GM12872 (cell line): ENCODE results near the gene ROMO1.

ENCODE experiments used
- CTCF ChIP-seq: IDR thresholded peaks from 3 replicates; pipeline ENCODE4 v1.5.1; 2011; ENCODE audit warnings: low read depth, mild to moderate bottlenecking, low read length, moderate library complexity; ENCODE audit not compliant: insufficient read depth

Gene ROMO1

GRCh38 chr20:35686872-35687271 is 12.3 kb upstream of the ROMO1 start:
- TF ChIP-seq CTCF: peak; percentile 24; the same call in 1 of the 3 replicates

- no peak for TF ChIP-seq CTCF
These were observed 8.9 kb upstream of the ROMO1 start for GRCh38 chr20:35690265-35690664.

- no peak for TF ChIP-seq CTCF
These were observed 3.9 kb upstream of the ROMO1 start for GRCh38 chr20:35695245-35695749.

- no peak for TF ChIP-seq CTCF
These were observed 3.2 kb upstream of the ROMO1 start for GRCh38 chr20:35695978-35696377.

- TF ChIP-seq CTCF: no peak
These were observed 1.4 kb upstream of the ROMO1 start for GRCh38 chr20:35697696-35698297.

GRCh38 chr20:35698298-35699126 is 693 bp upstream of the ROMO1 start:
- no peak for TF ChIP-seq CTCF

- no peak for TF ChIP-seq CTCF
These were observed 886 bp downstream of the ROMO1 start for GRCh38 chr20:35699957-35700624.
